HT1080 (cell line): ENCODE results near the gene EML3. TPM values are rescaled to one million over a fixed set of nuclear protein-coding genes. Genes with fewer than 3 reads are reported as not detected.
A peak's percentile ranks its signal among the peaks of the same experiment; 100 is the strongest.

ENCODE experiments used
- DNase-seq: peaks from one replicate; pipeline ENCODE4 v3.0.0-alpha.2; 2015; ENCODE audit warnings: low read depth
- small RNA-seq: library from RNA; depleted of rRNA; stranded (forward); fragments of <200 nt; gene quantifications from one replicate; pipeline ENCODE3, GENCODE V24; 2014
- total RNA-seq: library from RNA; depleted of rRNA; stranded (reverse); fragments of >200 nt; shearing (Covaris generic); gene quantifications from 2 replicates; pipeline ENCODE4 v1.2.3, GENCODE V29; 2014; rRNA removed

Gene EML3
- total RNA-seq, 1 experiment from 2014 or later = 28.7 TPM

- DNase-seq = peak; percentile 95
These were observed 58.7 kb downstream of the EML3 start for GRCh38 chr11:62553839-62554361.

- DNase-seq = peak; percentile 99
These were observed 59.3 kb downstream of the EML3 start for GRCh38 chr11:62553080-62553838.

- DNase-seq = peak; percentile 74
These were observed 60.0 kb downstream of the EML3 start for GRCh38 chr11:62552485-62553079.

Small RNA genes within 50 kb of the gene (small RNA-seq; reads per million reads assigned to genes)
- gene AP001458.1 (not detected), gene EEF1G (not detected), gene MIR6747 (not detected)

Other genes starting within 250 kb of the EML3 start
- not detected in 2 replicates for gene SCGB1A1, start 193.7 kb downstream of the EML3 start, total RNA-seq
- 184 and 193 TPM in 2 replicates for gene AHNAK, start 66.0 kb downstream of the EML3 start, total RNA-seq
- gene EEF1G, start 38.9 kb downstream of the EML3 start, total RNA-seq = 1,970 and 1,995 TPM in 2 replicates
- 19.6 and 21.0 TPM in 2 replicates for gene TUT1, start 21.3 kb downstream of the EML3 start, total RNA-seq
- 179 and 193 TPM in 2 replicates for gene MTA2, start 10.9 kb downstream of the EML3 start, total RNA-seq
- gene ROM1, start 482 bp upstream of the EML3 start, total RNA-seq = 3.3 and 7.7 TPM in 2 replicates
- 63.8 and 67.2 TPM in 2 replicates for gene B3GAT3, start 9.2 kb upstream of the EML3 start, total RNA-seq
- gene GANAB, start 33.8 kb upstream of the EML3 start, total RNA-seq = 191 and 221 TPM in 2 replicates
- 33.8 and 41.9 TPM in 2 replicates for gene INTS5, start 40.5 kb upstream of the EML3 start, total RNA-seq
- 239 and 266 TPM in 2 replicates for gene C11orf98, start 52.4 kb upstream of the EML3 start, total RNA-seq
- 31.0 and 33.5 TPM in 2 replicates for gene CSKMT, start 52.5 kb upstream of the EML3 start, total RNA-seq
- 28.6 and 38.0 TPM in 2 replicates for gene UQCC3, start 58.9 kb upstream of the EML3 start, total RNA-seq
- 4.8 and 6.6 TPM in 2 replicates for gene LBHD1, start 59.5 kb upstream of the EML3 start, total RNA-seq
- gene UBXN1, start 66.3 kb upstream of the EML3 start, total RNA-seq = 128 and 144 TPM in 2 replicates
- 0.13 and 0.20 TPM in 2 replicates for gene LRRN4CL, start 76.8 kb upstream of the EML3 start, total RNA-seq
- 18.8 and 19.2 TPM in 2 replicates for gene BSCL2, start 94.6 kb upstream of the EML3 start, total RNA-seq
- gene GNG3, start 94.9 kb upstream of the EML3 start, total RNA-seq = not detected in 2 replicates
- 4.1 and 9.3 TPM in 2 replicates for gene HNRNPUL2, start 114.7 kb upstream of the EML3 start, total RNA-seq
- gene TTC9C, start 115.7 kb upstream of the EML3 start, total RNA-seq = 55.6 and 67.9 TPM in 2 replicates
- gene ZBTB3, start 141.4 kb upstream of the EML3 start, total RNA-seq = 9.2 and 9.8 TPM in 2 replicates
- 92.6 and 143 TPM in 2 replicates for gene POLR2G, start 148.8 kb upstream of the EML3 start, total RNA-seq
- gene TAF6L, start 158.6 kb upstream of the EML3 start, total RNA-seq = 27.0 and 29.2 TPM in 2 replicates
- 112 and 181 TPM in 2 replicates for gene TMEM179B, start 174.6 kb upstream of the EML3 start, total RNA-seq
- gene TMEM223, start 179.2 kb upstream of the EML3 start, total RNA-seq = 46.4 and 47.4 TPM in 2 replicates
- gene NXF1, start 192.7 kb upstream of the EML3 start, total RNA-seq = 27.4 and 46.3 TPM in 2 replicates
- gene STX5, start 219.3 kb upstream of the EML3 start, total RNA-seq = 32.8 and 34.0 TPM in 2 replicates
- 0.66 TPM in 1 of 2 replicates, not detected in the other for gene TEX54, start 220.1 kb upstream of the EML3 start, total RNA-seq
- 145 and 176 TPM in 2 replicates for gene WDR74, start 226.8 kb upstream of the EML3 start, total RNA-seq